ENCODE measurements around the gene IKBKG.
"Not testable (repeated sequence)": the region's sequence is repeated elsewhere in the genome, so short reads cannot be mapped to it uniquely, and the experiment has no call there.

IKBKG gene

GRCh38 chrX:154552112-154552806 lies 4.8 kb downstream of the IKBKG start:
- DNase-seq (ENCODE audit: low read depth in 4 of 4, low spot score in 1 of 4): not testable (repeated sequence)

DNA sequence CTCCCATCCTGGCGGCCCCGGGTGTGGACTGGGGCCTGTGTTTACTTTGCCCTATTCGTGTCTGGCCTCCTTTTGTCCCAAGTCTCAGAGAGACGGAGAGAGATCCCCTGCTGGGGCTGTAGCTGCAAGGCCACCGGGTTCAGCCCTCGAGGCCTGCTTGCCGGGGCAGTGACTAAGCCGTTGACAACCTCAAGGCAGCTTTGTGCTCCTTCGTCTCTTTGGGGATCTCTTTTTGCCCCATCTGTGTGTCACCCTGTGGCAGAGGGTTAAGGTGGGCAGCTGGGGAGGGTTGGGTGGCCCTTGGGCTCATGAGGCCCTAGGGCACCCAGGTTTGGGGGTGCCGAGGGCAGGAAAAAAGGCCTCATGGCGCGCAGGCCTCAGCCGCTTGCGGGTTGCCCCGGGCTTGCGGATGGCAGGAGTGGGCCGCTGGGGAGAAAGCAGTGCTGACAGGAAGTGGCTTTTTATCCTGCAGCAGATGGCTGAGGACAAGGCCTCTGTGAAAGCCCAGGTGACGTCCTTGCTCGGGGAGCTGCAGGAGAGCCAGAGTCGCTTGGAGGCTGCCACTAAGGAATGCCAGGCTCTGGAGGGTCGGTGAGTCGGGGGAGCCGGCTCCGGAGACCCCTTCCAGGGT lies 10.8 kb downstream of the IKBKG start:
- not testable (repeated sequence) for DNase-seq (ENCODE audit: low read depth in 4 of 4, low spot score in 1 of 4)

DNA sequence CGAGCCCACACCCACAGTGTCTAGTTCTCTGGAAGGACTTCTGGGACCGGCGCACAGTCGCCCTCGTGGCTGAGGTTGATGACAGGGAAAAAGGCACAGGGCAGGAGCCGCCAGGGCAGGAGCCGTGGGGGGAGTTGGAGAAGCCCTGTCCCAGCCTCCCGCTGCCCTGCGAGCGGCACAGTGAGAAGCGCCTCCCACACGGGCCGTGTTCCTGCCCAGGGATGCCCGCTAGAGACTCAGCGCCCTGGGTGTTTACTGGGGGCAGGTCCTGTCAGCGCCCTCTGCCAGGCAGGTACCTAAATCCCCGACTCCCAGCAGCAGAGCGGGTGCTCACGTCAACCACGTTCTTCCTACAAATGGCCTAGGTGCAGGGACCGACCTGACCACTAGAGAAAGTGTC lies 11.5 kb downstream of the IKBKG start:
- not testable (repeated sequence) for DNase-seq (ENCODE audit: low read depth in 4 of 4, low spot score in 1 of 4)

DNA sequence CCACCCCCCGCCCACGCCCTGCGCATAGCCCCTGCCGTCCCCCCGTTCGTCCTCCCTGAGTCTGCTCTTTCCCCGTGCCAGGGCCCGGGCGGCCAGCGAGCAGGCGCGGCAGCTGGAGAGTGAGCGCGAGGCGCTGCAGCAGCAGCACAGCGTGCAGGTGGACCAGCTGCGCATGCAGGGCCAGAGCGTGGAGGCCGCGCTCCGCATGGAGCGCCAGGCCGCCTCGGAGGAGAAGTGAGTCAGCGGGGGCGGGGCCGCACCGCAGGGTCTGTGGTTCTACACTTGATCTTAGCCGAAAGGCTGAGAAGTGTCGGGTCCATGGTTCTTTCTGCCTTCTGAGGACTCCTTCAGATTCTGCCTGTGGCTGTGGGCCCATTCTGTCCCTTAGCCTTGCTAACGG lies 12.9 kb downstream of the IKBKG start:
- DNase-seq (ENCODE audit: low read depth in 4 of 4, low spot score in 1 of 4): not testable (repeated sequence)

- not testable (repeated sequence) for DNase-seq (ENCODE audit: low read depth in 4 of 4, low spot score in 1 of 4)
Observed at GRCh38 chrX:154562295-154562694, 14.9 kb downstream of the IKBKG start.

DNA sequence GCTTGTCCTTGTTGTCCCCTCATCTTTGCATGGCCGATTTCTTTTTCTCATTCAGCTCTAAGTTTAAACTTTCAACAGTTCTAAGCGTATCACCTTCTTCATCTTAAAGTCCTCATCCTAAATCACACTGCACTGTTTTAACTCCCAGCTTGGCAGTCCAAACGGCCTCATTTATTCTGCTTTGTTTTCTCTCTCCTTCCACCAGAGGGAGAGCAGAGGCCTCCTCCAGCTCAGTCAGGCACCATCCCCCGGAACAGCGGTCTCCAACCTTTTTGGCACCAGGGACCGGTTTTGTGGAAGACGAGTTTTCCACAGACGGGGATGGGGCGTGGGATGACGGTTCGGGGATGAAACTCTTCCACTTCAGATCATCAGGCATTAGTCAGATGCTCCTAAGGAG lies 22.9 kb downstream of the IKBKG start:
- DNase-seq (ENCODE audit: low read depth in 4 of 4, low spot score in 1 of 4): not testable (repeated sequence)

GRCh38 chrX:154573061-154573460 lies 25.6 kb downstream of the IKBKG start:
- not testable (repeated sequence) for DNase-seq (ENCODE audit: low read depth in 4 of 4, low spot score in 1 of 4)

DNA sequence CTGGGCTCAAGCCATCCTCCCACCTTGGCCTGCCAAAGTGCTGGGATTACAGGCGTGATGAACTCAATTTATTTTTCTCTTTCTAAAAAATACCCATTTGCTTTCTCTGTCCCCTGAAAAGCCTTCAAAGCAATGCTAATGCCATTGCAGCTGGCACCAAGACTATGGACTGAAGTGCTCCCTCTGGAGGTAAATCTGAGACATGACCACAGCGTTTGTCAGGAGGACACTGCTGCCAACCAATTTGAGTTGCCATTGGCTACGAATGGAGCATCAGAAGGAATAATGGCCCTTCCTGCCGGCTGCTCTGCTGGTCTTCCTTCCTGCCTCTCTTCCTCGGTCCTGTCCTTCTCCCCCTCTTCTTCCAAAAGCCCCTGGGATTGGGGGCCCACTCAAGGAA lies 27.7 kb downstream of the IKBKG start:
- not testable (repeated sequence) for DNase-seq (ENCODE audit: low read depth in 4 of 4, low spot score in 1 of 4)

DNA sequence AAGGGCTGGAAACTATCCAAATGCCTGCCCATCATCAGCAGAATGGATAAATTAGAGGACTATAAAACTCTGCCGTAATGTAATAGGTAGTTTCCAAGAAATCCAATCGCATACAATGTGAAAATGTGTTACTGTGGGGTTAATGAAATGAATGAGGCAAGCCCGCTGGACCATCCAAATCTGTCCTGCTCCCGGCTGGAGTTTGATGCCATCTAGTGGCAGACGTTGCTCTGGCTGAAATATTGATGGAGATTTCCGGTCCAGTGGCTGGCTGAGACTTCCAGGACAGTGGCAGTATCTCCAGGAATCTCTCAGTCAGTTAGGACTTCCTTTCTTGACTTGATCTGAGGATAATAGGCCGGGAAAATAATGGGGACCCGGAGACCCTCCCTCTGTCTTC lies 35.6 kb downstream of the IKBKG start:
- not testable (repeated sequence) for DNase-seq (ENCODE audit: low read depth in 4 of 4, low spot score in 1 of 4)

- not testable (repeated sequence) for DNase-seq (ENCODE audit: low read depth in 4 of 4, low spot score in 1 of 4)
Observed at GRCh38 chrX:154584585-154585183, 37.3 kb downstream of the IKBKG start, which contains the start of gene CTAG1A. CTAG1A (plus strand) TSS chrX:154585133; CDS start chrX:154585207, 74 bp downstream.

GRCh38 chrX:154590415-154590814 lies 43.0 kb downstream of the IKBKG start:
- DNase-seq (ENCODE audit: low read depth in 4 of 4, low spot score in 1 of 4): not testable (repeated sequence)

DNA sequence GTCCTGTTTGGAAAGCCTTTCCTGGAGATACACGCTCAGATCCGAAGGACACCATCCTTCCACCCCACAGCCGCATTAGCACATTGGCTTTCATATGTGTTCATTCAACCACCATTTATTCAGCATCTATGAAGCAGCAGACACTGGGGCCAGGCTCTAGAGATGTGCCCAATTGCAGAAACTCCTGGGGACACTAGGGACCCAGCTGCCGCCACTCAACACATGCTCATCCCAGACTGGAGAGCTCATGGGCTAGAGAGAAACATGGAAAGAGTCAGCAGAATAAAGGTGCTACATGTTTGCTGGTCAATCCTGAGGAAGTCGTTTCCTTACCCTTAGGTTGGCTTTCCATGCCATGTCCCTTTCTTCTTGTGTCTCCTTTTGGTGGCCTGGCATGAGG lies 45.1 kb downstream of the IKBKG start:
- DNase-seq (ENCODE audit: low read depth in 4 of 4, low spot score in 1 of 4): no peak

DNA sequence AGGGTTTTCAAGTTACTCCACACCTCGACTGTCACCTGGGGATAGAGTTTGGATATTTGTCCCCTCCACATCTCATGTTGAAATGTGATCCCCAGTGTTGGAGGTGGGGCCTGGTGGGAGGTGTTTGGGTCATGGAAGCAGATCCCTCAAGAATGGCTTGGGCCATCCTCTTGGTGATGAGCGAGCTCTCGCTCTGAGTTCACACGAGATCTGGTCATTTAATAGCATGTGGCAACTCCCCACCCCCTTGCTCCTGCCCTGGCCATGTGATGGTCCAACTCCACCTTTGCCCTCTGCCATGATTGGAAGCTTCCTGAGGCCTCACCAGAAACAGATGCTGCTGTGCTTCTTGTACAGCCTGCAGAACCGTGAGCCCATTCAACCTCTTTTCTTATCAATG lies 45.8 kb downstream of the IKBKG start:
- no peak for DNase-seq (ENCODE audit: low read depth in 4 of 4, low spot score in 1 of 4)

DNA sequence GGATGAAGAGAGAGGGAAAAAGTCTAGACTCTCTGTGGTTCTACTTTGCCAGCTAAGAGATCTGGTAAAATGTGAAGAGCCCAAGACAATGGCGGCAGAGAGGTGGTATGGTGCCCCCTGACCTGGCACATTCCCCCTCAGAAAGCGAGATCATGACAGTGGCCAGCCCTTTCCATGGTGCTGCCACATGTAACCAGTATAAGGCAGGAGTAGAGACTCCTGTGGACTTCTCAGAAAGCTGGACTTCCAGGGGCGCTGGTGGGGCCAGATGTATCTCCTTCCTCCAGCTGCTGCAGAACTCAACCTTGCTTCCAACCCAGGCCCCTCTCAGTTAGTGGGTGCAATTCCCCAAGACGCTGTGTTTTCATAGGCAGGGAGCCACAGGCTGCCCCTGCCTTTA lies 47.1 kb downstream of the IKBKG start:
- DNase-seq (ENCODE audit: low read depth in 4 of 4, low spot score in 1 of 4): no peak

DNA sequence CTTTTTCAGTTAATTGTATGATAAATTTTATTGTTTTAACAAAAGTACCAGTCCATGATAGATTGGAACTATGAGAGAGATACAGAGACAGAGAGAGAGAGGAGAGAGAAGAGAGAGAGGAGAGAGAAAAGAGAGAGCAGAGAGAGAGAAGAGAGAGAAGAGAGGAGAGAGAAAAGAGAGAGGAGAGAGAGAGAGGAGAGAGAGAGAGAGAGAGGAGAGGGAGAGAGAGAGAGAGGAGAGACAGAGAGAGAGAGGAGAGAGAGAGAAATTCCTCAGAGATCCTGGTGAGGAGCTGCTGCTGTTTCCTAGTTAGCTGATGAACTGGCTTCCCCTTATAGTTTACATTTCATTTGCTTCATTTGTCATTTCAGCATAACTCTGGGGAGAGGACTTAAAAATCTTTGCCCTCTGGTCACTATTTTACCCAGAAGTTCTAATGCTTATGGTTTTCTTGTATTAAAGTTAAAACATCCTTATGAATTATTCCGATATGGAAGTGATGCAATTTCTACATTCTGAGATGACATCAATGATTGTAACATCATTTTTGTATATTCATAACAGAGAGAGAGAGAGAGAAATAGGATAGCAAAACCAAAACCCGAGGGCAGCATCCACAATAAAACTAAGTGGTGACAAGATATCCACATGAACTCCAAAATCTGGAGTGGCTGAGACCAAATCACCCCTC lies 48.3 kb downstream of the IKBKG start:
- DNase-seq (ENCODE audit: low read depth in 4 of 4, low spot score in 1 of 4): no peak

GRCh38 chrX:154596290-154596929 lies 49.0 kb downstream of the IKBKG start:
- no peak for DNase-seq (ENCODE audit: low read depth in 4 of 4, low spot score in 1 of 4)

DNA sequence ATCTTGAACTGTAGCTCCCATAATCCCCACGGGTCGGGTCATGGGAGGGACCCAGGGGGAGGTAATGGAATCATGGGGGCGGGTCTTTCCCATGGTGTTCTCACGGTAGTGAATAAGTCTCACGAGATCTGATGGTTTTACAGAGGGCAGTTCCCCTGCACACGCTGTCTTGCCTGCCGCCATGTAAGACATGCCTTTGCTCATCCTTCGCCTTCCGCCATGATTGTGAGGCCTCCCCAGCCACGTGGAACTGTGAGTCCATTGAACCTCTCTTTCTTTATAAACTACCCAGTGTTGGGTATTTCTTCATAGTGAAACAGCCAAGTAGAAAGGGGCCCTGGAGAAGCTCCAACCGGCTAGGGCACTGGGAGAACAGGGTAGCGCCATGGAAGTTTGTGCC lies 49.8 kb downstream of the IKBKG start:
- DNase-seq (ENCODE audit: low read depth in 4 of 4, low spot score in 1 of 4): no peak

- no peak for DNase-seq (ENCODE audit: low read depth in 4 of 4, low spot score in 1 of 4)
Observed at GRCh38 chrX:154598656-154599055, 51.2 kb downstream of the IKBKG start.

GRCh38 chrX:154599531-154599930 lies 52.1 kb downstream of the IKBKG start:
- DNase-seq (ENCODE audit: low read depth in 4 of 4, low spot score in 1 of 4): no peak

- no peak for DNase-seq (ENCODE audit: low read depth in 4 of 4, low spot score in 1 of 4)
Observed at GRCh38 chrX:154600759-154601374, 53.4 kb downstream of the IKBKG start.

- DNase-seq (ENCODE audit: low read depth in 4 of 4, low spot score in 1 of 4): no peak
Observed at GRCh38 chrX:154602226-154602625, 54.8 kb downstream of the IKBKG start.

Measured in stimulated activated CD4-positive, alpha-beta T cell treated with anti-CD3 and anti-CD28 coated beads, Interleukin-1b, Interleukin-23, amount 100 ng/mL, for 24 hours (primary cell).